ENCODE measurements around the gene CYP2A7. TPM values are rescaled to one million over a fixed set of nuclear protein-coding genes. Genes with fewer than 3 reads are reported as not detected.
A peak's percentile ranks its signal among the peaks of the same experiment; 100 is the strongest.
"Not testable (repeated sequence)": the region's sequence is repeated elsewhere in the genome, so short reads cannot be mapped to it uniquely, and the experiment has no call there.

The CYP2A7 gene, protein sequence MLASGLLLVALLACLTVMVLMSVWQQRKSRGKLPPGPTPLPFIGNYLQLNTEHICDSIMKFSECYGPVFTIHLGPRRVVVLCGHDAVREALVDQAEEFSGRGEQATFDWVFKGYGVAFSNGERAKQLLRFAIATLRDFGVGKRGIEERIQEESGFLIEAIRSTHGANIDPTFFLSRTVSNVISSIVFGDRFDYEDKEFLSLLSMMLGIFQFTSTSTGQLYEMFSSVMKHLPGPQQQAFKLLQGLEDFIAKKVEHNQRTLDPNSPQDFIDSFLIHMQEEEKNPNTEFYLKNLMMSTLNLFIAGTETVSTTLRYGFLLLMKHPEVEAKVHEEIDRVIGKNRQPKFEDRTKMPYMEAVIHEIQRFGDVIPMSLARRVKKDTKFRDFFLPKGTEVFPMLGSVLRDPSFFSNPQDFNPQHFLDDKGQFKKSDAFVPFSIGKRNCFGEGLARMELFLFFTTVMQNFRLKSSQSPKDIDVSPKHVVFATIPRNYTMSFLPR
- polyA plus RNA-seq (2013, experiment 1 of 2; ENCODE audit: insufficient read length), result not detected
- polyA plus RNA-seq (2013, experiment 2 of 2; ENCODE audit: insufficient read length), result not detected

DNA sequence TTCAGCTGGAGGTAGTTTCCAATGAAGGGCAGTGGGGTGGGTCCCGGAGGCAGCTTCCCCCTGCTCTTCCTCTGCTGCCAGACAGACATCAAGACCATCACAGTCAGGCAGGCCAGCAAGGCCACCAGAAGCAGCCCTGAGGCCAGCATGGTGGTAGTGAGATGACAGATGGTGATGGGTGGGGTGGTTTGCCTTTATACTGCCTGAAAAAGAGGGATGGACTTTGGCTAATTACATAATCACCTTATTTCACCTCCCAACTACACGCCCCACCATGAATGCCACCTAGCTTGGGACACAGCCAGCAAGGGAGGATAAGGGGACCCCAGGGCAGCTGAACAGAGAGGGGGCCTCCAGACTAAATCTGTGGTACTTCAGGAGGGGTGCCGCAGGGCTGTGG lies at the start of gene CYP2A7:
Gene CYP2A7 (minus strand): TSS at position 170 of the 400 bp plus-strand sequence. CDS start 21 bp downstream, at position 149.
- DNase-seq, result not testable (repeated sequence)

DNA sequence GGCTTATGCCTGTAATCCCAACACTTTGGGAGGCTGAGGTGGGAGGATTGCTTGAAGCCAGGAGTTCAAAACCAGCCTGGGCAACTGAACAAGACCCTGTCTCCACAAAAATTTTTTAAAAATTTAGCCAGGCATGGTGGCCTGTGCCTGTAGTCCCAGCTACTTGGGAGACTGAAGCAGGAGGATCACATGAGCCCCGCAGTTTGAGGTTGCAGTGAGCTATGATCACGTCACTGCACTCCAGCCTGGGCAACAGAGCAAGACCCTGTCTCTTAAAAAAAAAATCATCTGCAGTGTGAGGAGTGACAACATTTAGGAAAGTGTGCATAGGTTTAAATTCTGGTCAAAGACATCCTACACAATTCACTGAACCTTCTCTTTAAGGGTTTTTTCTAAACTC lies 48.8 kb upstream of the CYP2A7 start:
- DNase-seq, result not testable (repeated sequence)

DNA sequence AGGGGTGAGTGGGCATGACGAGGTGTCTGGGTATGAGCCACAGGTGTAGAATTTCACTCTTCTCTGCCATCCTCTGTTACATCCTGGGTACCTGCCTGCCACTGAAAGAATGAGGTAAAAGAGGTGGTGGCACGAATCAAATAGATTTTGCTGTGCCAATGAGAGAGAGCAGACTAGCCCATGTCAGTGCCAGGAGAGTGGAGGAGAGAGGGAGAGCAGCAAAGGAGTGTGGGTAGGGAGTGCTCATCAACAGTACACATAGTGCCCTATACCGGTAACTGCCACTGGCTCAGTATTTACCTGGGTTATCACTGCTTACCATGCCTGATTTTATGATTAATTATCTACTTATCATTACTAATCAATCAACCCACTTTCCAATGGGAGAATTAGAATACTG lies 47.9 kb upstream of the CYP2A7 start:
- DNase-seq, result not testable (repeated sequence)

DNA sequence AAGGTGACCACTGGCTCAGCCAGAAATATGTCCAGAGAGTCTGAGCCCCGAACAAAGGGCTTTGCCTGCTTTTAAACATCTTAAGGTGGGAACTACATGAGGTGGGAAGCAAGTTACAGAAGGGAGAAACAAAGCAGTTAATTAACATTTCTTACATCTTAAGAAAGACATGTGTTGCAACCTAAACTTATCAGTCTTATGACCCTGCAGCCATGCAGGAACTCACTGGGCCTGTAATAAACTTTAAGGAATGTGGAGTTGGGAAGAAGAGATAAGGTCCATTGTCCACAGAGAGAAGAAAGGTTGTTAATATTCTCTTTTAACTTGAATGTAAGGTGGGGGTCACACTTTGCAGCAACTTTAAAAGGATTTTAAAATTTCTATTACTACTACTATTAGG lies 46.8 kb upstream of the CYP2A7 start:
- no peak for DNase-seq

DNA sequence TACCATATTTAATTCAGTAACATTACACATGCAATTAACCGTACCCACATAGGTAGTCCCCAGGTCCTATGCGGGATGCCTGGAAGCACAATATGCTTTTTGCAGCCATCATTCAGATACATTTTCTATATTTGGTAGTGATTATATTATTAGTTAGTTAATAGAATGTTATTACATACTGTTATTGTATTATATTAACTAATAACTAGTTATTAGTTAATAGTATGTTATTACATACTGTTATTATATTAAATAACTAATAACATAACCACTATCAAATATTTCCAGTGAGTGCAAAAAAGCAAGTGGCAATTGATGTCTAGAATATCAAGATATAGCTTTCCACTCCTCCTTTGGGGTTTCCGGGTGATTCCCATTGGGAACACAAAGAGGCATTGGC lies 45.5 kb upstream of the CYP2A7 start:
- DNase-seq, result no peak

DNA sequence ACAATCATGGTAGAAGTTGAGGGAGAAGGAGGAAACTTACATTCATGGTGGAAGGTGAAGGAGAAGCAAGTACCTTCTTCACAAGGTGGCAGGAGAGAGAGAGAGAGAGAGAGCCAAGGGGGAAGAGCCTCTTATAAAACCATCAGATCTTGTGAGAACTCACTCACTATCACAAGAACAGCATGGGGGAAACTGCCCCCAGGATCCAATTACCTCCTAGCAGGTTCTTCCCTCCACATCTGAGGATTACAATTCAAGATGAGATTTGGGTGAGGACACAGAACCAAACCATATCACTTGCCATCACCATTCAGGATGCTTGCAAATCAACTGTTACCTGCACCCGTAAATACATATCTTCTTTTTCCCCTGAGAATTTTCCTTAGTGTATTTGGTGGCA lies 44.2 kb upstream of the CYP2A7 start:
- not testable (repeated sequence) for DNase-seq

DNA sequence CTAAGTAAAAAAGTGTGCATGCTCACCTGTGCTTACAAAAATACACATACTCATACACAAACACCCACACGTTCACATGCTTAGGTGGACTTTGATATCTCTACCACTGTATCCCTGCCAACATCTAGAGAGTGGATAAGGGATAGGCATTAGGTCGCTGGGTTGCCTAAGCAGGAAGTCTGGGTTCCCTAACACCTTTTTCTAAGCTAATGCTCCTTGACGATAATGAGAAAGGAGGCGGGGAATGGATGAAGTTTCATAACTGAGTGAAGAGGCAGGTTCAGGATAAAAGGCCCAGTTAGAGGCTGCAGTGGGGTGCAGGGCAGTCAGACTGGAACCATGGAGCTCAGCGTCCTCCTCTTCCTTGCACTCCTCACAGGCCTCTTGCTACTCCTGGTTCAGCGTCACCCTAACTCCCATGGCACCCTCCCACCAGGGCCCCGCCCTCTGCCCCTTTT lies 41.9 kb upstream of the CYP2A7 start:
- DNase-seq, result no peak

DNA sequence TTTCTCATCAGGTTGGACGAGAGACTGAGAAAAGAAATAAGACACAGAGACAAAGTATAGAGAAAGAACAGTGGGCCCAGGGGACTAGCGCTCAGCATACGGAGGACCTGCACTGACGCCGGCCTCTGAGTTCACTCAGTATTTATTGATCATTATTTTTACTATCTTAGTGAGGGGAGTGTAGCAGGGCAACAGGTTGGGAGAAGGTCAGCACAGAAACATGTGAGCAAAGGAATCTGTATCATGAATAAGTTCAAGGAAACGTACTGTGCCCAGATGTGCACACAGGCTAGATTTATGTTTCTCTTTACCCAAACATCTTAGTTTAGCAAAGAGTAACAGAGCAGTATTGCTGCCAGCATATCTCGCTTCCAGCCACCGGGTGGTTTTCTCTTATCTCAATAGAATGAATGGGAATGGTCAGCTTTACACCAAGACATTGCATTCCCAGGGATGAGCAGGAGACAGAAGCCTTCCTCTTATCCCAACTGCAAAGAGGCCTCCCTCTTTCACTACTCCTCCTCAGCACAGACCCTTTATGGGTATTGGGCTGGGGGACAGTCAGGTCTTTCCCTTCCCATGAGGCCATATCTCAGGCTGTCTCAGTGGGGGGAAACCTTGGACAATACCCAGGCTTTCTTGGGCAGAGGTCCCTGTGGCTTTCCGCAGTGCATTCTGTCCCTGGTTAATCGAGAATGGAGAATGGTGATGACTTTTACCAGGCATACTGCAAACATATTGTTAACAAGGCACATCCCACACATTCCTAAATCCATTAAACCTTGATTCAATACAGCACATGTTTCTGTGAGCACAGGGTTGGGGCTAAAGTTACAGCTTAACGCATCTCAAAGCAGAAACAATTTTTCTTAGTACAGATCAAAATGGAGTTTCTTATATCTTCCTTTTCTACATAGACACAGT lies 40.5 kb upstream of the CYP2A7 start:
- DNase-seq, result not testable (repeated sequence)

DNA sequence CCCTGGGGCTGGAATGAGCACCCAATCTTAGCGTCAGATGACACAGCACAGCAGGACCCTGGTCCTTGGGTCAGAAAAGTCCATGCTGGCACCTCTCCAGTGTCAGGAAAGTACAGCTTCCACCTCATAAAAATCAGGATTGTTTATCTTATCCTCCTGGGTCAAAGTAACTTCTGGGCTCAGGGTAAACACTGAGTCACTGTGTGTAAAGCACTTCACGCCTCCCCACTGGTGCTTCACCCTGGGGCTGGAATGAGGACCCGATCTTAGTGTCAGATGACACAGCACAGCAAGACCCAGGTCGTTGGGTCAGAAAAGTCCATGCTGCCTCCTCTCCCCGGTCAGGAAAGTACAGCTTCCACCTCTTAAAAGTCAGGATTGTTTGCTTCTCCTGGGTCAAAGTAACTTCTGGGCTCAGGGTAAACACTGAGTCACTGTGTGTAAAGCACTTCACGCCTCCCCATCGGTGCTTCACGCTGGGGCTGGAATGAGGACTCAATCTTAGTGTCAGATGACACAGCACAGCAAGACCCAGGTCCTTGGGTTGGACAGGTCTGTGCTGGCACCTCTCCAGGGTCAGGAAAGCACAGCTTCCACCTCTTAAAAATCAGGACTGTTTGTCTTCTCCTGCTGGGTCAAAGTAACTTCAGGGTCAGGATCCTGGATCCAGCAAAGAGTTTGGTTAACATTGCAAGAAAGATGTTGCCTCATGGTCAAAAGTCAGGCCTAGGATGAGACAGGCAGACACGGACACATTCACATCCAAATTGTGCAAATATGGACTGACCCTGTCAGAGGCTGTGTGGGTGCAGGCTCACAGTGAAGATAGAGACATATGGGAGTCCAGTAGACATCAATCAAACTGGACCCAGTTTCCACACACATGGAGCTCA lies 39.2 kb upstream of the CYP2A7 start:
- no peak for DNase-seq

DNA sequence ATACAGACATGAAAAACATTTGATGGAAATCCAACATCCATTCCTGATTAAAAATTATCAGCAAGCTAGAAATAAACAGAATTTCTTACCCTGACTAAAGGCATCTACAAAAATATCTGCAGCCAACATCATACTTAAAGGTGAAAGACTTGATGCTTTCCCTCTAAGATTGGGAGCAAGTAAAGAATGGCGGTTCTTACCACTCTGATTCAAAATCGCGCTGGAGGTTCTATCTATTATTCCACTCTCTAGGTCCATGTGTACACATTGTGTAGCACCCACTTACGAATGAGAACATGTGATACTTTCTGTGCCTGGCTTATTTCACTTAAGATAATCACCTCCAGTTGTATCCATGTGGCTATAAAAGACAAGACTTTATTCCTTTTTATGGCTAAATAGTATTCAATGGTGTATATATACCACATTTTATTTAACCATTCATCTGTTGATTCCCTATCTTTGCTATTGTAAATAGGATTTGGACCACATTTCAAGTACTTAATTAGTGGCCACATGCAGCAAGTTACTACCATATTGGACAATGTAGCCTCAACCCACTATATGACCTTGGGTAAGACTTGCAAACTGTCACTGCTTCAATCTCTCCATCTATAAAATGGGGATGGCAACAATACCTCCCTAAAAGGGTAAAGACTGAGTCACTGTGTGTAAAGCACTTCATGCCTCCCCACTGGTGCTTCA lies 38.4 kb upstream of the CYP2A7 start:
- no peak for DNase-seq

DNA sequence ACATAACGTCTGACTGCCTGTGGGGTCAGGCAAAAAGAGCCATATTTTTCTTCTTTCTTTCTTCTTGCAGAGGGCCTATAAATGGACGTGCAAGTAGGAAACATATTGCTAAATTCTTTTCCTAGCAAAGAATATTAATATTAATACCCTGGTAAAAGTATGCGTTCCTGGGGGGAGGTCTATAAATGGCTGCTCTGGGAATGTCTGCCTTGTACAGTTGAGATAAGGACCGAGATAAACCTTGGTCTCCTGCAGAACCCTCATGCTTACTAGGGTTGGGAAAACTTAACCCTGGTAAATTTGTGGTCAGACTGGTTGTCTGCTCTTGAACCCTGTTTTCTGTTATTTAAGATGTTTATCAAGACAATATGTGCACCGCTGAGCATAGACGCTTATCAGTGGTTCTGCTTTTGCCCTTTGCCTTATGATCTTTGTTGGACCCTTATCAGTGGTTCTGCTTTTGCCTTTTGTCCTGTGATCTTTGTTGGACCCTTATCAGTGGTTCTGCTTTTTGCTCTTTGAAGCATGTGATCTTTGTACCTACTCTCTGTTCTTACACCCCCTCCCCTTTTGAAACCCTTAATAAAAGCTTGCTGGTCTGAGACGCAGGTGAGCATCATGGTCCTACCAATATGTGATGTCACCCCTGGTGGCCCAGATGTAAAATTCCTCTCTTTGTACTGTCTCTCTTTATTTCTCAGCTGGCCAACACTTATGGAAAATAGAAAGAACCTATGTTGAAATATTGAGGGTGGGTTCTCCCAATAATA lies 37.7 kb upstream of the CYP2A7 start:
- DNase-seq, result not testable (repeated sequence)

DNA sequence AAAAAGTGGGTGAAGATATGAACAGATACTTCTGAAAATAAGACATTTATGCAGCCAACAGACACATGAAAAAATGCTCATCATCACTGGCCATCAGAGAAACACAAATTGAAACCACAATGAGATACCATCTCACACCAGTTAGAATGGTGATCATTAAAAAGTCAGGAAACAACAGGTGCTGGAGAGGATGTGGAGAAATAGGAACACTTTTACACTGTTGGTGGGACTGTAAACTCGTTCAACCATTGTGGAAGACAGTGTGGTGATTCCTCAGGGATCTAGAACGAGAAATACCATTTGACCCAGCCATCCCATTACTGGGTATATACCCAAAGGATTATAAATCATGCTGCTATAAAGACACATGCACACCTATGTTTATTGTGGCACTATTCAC lies 36.3 kb upstream of the CYP2A7 start:
- DNase-seq, result not testable (repeated sequence)

DNA sequence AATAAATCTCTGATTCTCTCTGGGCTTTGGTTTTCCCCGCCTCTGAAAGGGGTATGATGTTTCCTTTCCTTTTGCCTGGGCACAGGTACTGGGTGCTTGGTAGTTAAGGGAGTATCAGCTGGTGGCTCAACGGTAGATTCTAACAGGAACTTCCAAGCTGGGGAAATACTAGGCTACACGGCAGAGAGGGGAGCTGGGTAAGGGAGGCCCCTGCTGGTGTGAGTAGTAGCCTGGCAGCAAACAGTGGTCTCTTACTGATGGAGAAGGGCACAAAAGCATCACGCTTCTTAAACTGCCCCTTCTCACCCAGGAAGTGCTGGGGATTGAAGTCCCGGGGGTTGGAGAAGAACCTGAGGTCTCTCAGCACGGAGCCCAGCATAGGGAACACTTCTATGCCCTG lies 26.9 kb upstream of the CYP2A7 start:
- no peak for DNase-seq

DNA sequence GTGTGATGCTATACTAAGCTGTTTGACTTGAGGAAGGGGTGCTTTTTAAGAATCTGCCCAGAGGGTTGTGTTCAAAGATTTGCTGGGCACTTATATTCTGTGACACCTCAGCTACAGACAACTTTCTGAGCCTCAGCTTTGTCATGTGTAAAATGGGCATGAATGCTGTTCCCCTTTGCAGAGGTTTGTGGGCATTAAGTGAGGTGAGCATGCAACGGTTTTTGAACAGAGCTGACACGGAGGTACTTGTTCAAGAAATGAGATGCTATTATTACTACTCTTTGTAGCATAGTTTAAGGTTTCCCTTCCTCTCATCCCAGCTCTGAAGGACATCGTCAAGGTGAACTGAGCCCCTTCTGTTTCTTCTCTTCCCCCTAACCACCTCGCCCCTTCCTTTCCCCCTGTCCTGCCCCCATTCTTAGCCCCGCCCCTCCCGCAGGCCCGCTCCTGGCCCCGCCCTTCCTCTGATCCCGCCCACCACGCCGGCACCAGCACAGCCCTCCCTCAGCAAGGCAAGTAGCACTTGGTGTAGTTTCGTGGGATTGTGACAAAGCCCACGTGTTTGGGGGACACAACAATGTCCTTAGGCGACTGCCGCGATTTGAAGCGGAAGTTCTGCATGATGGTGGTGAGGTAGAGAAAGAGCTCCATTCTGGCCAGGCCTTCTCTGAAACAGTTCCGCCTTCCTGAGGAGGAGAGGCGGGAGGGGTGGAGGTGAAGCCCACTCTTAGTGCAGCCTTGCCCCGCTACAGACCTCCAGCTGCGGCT lies 26.1 kb upstream of the CYP2A7 start:
- no peak for DNase-seq

DNA sequence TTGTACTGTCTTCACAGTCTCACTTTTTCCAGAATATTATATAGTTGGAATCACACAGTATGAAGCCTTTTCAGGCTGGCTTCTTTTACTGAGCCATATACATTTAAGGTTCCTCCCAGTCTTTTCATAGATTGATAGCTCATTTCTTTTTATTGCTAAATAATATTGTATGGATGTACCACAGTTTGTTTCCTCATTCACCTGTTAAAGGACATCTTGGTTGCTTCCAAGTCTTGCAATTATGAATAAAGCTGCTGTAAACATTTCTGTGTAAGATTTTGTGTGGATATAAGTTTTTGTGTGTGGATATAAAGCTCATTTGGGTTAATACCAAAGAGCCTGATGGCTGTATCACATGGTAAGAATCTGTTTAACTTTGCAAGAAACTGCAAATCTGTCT lies 24.5 kb upstream of the CYP2A7 start:
- DNase-seq, result no peak

DNA sequence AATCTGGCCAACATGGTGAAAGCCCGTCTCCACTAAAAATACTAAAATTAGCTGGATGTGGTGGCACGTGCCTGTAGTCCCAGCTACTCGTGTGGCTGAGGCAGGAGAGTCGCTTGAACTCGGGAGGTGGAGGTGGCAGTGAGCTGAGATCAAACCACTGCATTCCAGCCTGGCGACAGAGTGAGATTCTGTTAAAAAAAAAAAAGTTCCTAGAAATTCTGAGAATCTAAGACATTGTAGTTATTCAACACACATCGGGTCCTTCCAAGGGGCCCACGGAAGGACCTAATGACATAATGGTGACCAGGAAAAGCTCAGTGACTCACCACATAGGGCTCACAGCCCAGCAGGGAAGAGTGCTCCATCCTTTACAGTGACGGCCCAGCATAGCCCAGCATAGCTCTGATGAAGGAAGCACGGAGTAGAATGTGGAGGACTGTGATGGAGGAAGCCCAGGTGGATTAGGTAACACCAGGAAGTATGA lies 22.7 kb upstream of the CYP2A7 start:
- DNase-seq, result peak; percentile 13

DNA sequence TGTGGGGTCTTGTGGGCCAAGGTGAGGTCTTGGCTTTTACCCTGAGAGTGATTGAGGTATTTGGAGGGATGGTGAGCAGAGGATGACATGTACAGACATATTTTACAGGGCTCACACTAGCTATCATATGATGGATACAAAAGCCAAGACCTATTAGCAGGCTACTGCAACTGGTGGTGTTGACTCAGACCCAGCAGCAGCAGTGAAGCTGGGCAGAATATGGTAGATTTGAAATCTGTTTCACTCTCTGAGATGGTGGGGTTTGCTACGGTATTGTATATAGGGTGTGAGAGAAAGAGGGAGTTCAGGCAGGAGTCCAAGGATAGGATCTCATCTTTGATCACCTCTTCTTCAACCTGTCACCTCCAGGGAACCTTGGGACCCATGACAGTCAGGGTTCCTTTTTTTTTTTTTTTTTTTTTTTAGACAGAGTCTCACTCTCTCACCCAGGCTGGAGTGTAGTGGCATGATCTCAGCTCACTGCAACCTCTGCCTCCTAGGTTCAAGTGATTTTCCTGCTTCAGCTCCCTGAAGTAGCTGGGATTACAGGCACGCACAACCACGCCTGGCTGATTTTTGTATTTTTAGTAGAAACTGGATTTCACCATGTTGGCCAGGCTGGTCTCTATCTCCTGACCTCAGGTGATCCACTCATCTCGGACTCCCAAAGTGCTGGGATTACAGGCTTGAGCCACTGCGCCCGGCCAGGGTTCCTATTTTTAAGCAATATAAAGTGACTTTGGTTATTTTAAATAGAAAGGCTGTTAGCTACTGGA lies 20.1 kb upstream of the CYP2A7 start:
- not testable (repeated sequence) for DNase-seq

DNA sequence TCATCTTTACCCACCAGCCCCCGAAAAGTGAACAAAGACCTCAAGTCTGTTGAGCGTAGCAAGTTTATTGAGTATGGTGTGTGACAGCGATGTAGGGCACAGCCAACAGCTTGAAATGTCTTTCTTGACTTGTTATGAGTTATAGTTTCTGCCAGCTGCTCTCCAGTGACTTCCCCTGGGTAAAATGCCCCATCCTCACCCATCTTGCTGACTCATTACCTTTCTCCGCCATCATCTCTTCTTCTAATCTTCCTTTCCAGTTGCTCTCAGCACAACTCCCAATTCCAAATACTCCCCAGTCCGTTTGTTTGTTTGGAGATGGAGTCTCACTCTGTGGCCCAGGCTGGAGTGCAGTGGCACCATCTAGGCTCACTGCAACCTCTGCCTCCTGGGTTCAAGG lies 18.5 kb upstream of the CYP2A7 start:
- DNase-seq, result not testable (repeated sequence)

DNA sequence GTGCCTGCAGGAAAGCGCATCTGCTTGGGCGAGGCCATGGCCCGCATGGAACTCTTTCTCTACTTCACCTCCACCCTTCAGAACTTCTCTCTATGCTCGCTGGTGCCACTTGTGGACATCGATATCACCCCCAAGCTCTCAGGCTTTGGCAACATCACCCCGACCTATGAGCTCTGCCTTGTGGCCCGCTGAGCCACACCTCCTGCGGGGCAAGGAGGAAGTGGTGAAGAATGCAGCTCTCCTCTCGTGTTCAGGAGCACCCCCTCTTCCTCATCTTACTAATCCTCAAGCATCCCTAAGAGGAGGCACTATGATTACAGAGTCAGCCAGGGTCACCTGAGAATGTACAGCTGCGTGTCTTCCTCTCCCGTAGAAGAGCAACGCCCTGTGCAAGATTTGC lies 17.9 kb upstream of the CYP2A7 start:
- DNase-seq, result not testable (repeated sequence)

All from fibroblast of skin of scalp (primary cell).